HCT116 (cell line): ENCODE measurements around the gene UBE2D1. TPM values are rescaled to one million over a fixed set of nuclear protein-coding genes. Genes with fewer than 3 reads are reported as not detected.

Experiments used
- ATAC-seq: fragments of 200-7000 bp; cut with Tn5 transposase; 2 replicates; pipeline ENCODE4 v1.9.1; 2020; ENCODE audit warnings: mild to moderate bottlenecking, moderate library complexity
- BruUV-seq: library from RNA; stranded (reverse); fragments of 400-500 nt; replicated peaks from 2 replicates; lab custom pipeline; 2021; lab: Mats Ljungman, UMichigan
- CTCF ChIA-PET: fragments of 300-600 bp; sonication (Branson Sonifier 250); formaldehyde crosslinking; loops from one replicate; lab custom pipeline; 2021; ENCODE audit warnings: antibody characterized with exemption; lab: Charles Lee
- POLR2A ChIA-PET: fragments of 300-600, 350-600 bp; sonication (Branson Sonifier 250); formaldehyde crosslinking; loops from one replicate; lab custom pipeline; 2021; ENCODE audit warnings: antibody characterized with exemption; lab: Charles Lee
- RAD21 ChIA-PET, 2 experiments: fragments of 300-600 bp; sonication (Branson Sonifier 250); formaldehyde crosslinking; loops; one replicate each; lab custom pipeline; 2023; ENCODE audit warnings: low total read pairs in 2 of 2; ENCODE audit not compliant: uncharacterized antibody in 2 of 2, unreplicated experiment in 2 of 2, low non-redundant PET in 1 of 2; lab: Charles Lee
- DNase-seq: peaks from one replicate; pipeline ENCODE4 v3.0.0-alpha.2; 2010; ENCODE audit warnings: low read depth, low spot score
- H2AFZ ChIP-seq: fragments of 200-600 bp; shearing (Covaris generic), sonication (generic); 2 replicates; pipeline ENCODE4 v1.6.1; 2017; ENCODE audit warnings: low read depth, mixed run types, mixed read lengths, antibody characterized with exemption, low read length; ENCODE audit not compliant: poor library complexity, severe bottlenecking
- H3K27ac ChIP-seq: 2 replicates; pipeline ENCODE4 v1.5.1; 2012; ENCODE audit warnings: low read depth, low read length
- H3K27me3 ChIP-seq: fragments of 200-600 bp; sonication (generic); 2 replicates; pipeline ENCODE4 v1.6.1; 2016; ENCODE audit warnings: mixed run types, low read length, mixed read lengths; ENCODE audit not compliant: insufficient read depth
- H3K36me3 ChIP-seq, 2 experiments: fragments of 200-500 bp in 1 of 2; fragments of 200-600 bp in 1 of 2; sonication (Bioruptor generic) in 1 of 2; sonication (generic) in 1 of 2; 2 replicates each; pipeline versions ENCODE4 v1.5.1 to v1.6.1; 2014 to 2016; ENCODE audit warnings: low read length in 2 of 2, inconsistent platforms in 1 of 2, mixed read lengths in 1 of 2, mixed run types in 1 of 2; ENCODE audit not compliant: insufficient read depth in 2 of 2, control insufficient read depth in 1 of 2
- H3K4me1 ChIP-seq, 2 experiments: fragments of 200-600 bp in 1 of 2; sonication (generic) in 1 of 2; 2 replicates each; pipeline versions ENCODE4 v1.5.1 to v1.6.1; 2012 to 2017; ENCODE audit warnings: low read length in 2 of 2, inconsistent platforms in 1 of 2, mild to moderate bottlenecking in 1 of 2, mixed read lengths in 1 of 2, mixed run types in 1 of 2, moderate library complexity in 1 of 2; ENCODE audit not compliant: insufficient read depth in 2 of 2, control insufficient read depth in 1 of 2
- H3K4me2 ChIP-seq: fragments of 200-600 bp; sonication (generic); 2 replicates; pipeline ENCODE4 v1.6.1; 2017; ENCODE audit warnings: mixed run types, low read length, mixed read lengths
- H3K4me3 ChIP-seq, 2 experiments: fragments of 200-600 bp in 1 of 2; sonication (generic) in 1 of 2; replicated peaks in 1 of 2; 2 replicates each; pipeline ENCODE4 v1.5.1; 2011 to 2016; ENCODE audit warnings: low read length in 2 of 2, control low read depth in 1 of 2, low read depth in 1 of 2, mild to moderate bottlenecking in 1 of 2, mixed read lengths in 1 of 2, mixed run types in 1 of 2
- H3K79me2 ChIP-seq: fragments of 200-600 bp; sonication (generic); 2 replicates; pipeline ENCODE4 v1.6.1; 2017; ENCODE audit warnings: mild to moderate bottlenecking, mixed run types, low read length, moderate library complexity, mixed read lengths; ENCODE audit not compliant: insufficient read depth
- H3K9ac ChIP-seq: fragments of 200-600 bp; sonication (generic); 2 replicates; pipeline ENCODE4 v1.6.1; 2016; ENCODE audit warnings: low read length, mixed read lengths
- H3K9me2 ChIP-seq: fragments of 200-600 bp; sonication (generic), shearing (Covaris generic); 2 replicates; pipeline ENCODE4 v1.6.1; 2017; ENCODE audit warnings: mixed run types, mild to moderate bottlenecking, moderate library complexity; ENCODE audit not compliant: insufficient read depth
- H3K9me3 ChIP-seq, 2 experiments: fragments of 200-500 bp in 1 of 2; fragments of 200-600 bp in 1 of 2; sonication (Bioruptor generic) in 1 of 2; sonication (generic) in 1 of 2; 2 replicates each; pipeline ENCODE4 v1.6.1; 2014 to 2017; ENCODE audit warnings: low read length in 2 of 2, mixed read lengths in 2 of 2, inconsistent platforms in 1 of 2, low read depth in 1 of 2, mild to moderate bottlenecking in 1 of 2, mixed run types in 1 of 2, moderate library complexity in 1 of 2; ENCODE audit not compliant: control insufficient read depth in 1 of 2, insufficient read depth in 1 of 2
- H4K20me1 ChIP-seq: fragments of 200-600 bp; sonication (generic), shearing (Covaris generic); 2 replicates; pipeline ENCODE4 v1.6.1; 2017; ENCODE audit warnings: mixed run types, mild to moderate bottlenecking, moderate library complexity; ENCODE audit not compliant: insufficient read depth
- CBX3 ChIP-seq: IDR thresholded peaks from 2 replicates; pipeline ENCODE4 v1.6.1; 2012; ENCODE audit warnings: low read depth
- CTCF ChIP-seq, 3 experiments: fragments of 200-600 bp in 1 of 3; sonication (generic) in 1 of 3; IDR thresholded peaks in 2 of 3; conservative IDR thresholded peaks in 1 of 3; 2 replicates each; pipeline ENCODE4 v1.5.1; 2012 to 2017; ENCODE audit warnings: low read depth in 2 of 3, low read length in 2 of 3, antibody characterized with exemption in 1 of 3, borderline replicate concordance in 1 of 3, control low read depth in 1 of 3, mild to moderate bottlenecking in 1 of 3, mixed read lengths in 1 of 3, mixed run types in 1 of 3, moderate library complexity in 1 of 3; ENCODE audit not compliant: insufficient read depth in 1 of 3
- ELF1 ChIP-seq: IDR thresholded peaks from 2 replicates; pipeline ENCODE4 v1.6.1; 2012; ENCODE audit warnings: low read depth, borderline replicate concordance
- EZH2phosphoT487 ChIP-seq: fragments of 200-600 bp; IDR thresholded peaks from 2 replicates; pipeline ENCODE4 v1.6.1; 2018; ENCODE audit warnings: antibody characterized with exemption, borderline replicate concordance
- JUND ChIP-seq: IDR thresholded peaks from 2 replicates; pipeline ENCODE4 v1.6.1; 2012
- POLR2A ChIP-seq: IDR thresholded peaks from 2 replicates; pipeline ENCODE4 v1.7.0; 2011; ENCODE audit warnings: borderline replicate concordance; ENCODE audit not compliant: insufficient read depth, insufficient read length; ENCODE audit errors: extremely low read depth
- RAD21 ChIP-seq: IDR thresholded peaks from 2 replicates; pipeline ENCODE4 v1.6.1; 2012; ENCODE audit warnings: low read depth, mild to moderate bottlenecking
- REST ChIP-seq: IDR thresholded peaks from 2 replicates; pipeline ENCODE4 v1.6.1; 2012; ENCODE audit warnings: low read depth
- SRF ChIP-seq: IDR thresholded peaks from 2 replicates; pipeline ENCODE4 v1.6.1; 2012; ENCODE audit warnings: low read depth
- YY1 ChIP-seq: IDR thresholded peaks from 2 replicates; pipeline ENCODE4 v1.6.1; 2011; ENCODE audit warnings: low read length, low read depth, moderate library complexity, mild to moderate bottlenecking; ENCODE audit not compliant: insufficient replicate concordance; ENCODE audit errors: extremely low read depth
- ZBTB33 ChIP-seq: IDR thresholded peaks from 2 replicates; pipeline ENCODE4 v1.6.1; 2011; ENCODE audit warnings: mild to moderate bottlenecking, low read length, moderate library complexity; ENCODE audit not compliant: insufficient replicate concordance; ENCODE audit errors: extremely low read depth
- intact Hi-C: fragments of 100-400 bp; cut with micrococcal nuclease; formaldehyde crosslinking; loops from 2 replicates; pipeline ENCODE4 v1.10.0; 2022
- total RNA-seq: library from RNA; stranded (reverse); gene quantifications from one replicate; pipeline ENCODE4 v1.2.1, GENCODE V29; 2021; ENCODE audit not compliant: unreplicated experiment

Gene UBE2D1
- total RNA-seq, 1 experiment from 2014 or later: 15.5 TPM

- BruUV-seq: no TSS peak
- ChIA-PET RAD21 (no interaction called here), CTCF (interaction anchor here (3.7 kb wide), 1 partner anchor 12 kb away, joined by 18 read pairs; no protein-coding TSS in a partner anchor), POLR2A (no interaction called here)
- Histone ChIP-seq H3K9ac (no peak overlapping the region), H3K4me1 (no peaks in the 10 kb centered on the region), H3K9me2 (no peaks in the 10 kb centered on the region), H3K4me3 (no peak overlapping the region), H3K27me3 (peaks cover 14% of the 10 kb centered on the region; the same call in 1 of the 2 replicates), H2AFZ (no peak overlapping the region), H4K20me1 (no peaks in the 10 kb centered on the region), H3K79me2 (no peaks in the 10 kb centered on the region), H3K4me2 (no peak overlapping the region), H3K36me3 (no peaks in the 10 kb centered on the region), H3K9me3 (no peaks in the 10 kb centered on the region), H3K27ac (no peak overlapping the region)
- TF ChIP-seq SRF (no peak), REST (no peak)
- intact Hi-C loops: loop anchor here (5.0 kb wide), 1 partner anchor 230 kb away; no protein-coding TSS in a partner anchor
- DNase-seq: no peak
- ATAC-seq: no peak
These were observed 32.6 kb upstream of the UBE2D1 start for GRCh38 chr10:58302254-58302653.

GRCh38 chr10:58304099-58304633 lies 30.6 kb upstream of the UBE2D1 start:
- ChIA-PET RAD21 (no interaction called here), CTCF (interaction anchor here (1.1 kb wide), 1 partner anchor 81 kb away, joined by 3 read pairs; the partner anchor contains the start of gene TFAM), POLR2A (no interaction called here)
- no peak for DNase-seq
- no TSS peak for BruUV-seq
- Histone ChIP-seq H3K36me3 (no peaks in the 10 kb centered on the region), H3K4me3 (no peak overlapping the region), H3K9ac (no peak overlapping the region), H2AFZ (no peak overlapping the region), H3K4me1 (no peaks in the 10 kb centered on the region), H4K20me1 (no peaks in the 10 kb centered on the region), H3K9me3 (no peaks in the 10 kb centered on the region), H3K9me2 (no peaks in the 10 kb centered on the region), H3K27ac (no peak overlapping the region), H3K79me2 (no peaks in the 10 kb centered on the region), H3K27me3 (peaks cover 14% of the 10 kb centered on the region; the same call in 1 of the 2 replicates), H3K4me2 (no peak overlapping the region)
- ATAC-seq: no peak
- intact Hi-C loops: loop anchor here (5.0 kb wide), 1 partner anchor 228 kb away; no protein-coding TSS in a partner anchor
- no peak for TF ChIP-seq CTCF (IDR thresholded peaks at IDR 0.05 in 2 of 3, conservative IDR thresholded peaks at IDR 0.05 in 1 of 3; ENCODE audit: borderline replicate concordance in 1 of 3, insufficient read depth in 1 of 3, low read depth in 2 of 3, low read length in 2 of 3)
- no peak for TF ChIP-seq YY1
- TF ChIP-seq ELF1: no peak
- no peak for TF ChIP-seq EZH2phosphoT487
- TF ChIP-seq CBX3: no peak
- no peak for TF ChIP-seq POLR2A
- TF ChIP-seq JUND: no peak
- no peak for TF ChIP-seq ZBTB33
- no peak for TF ChIP-seq SRF
- no peak for TF ChIP-seq RAD21
